ENCODE results near the gene AIM2.

Gene AIM2

DNA sequence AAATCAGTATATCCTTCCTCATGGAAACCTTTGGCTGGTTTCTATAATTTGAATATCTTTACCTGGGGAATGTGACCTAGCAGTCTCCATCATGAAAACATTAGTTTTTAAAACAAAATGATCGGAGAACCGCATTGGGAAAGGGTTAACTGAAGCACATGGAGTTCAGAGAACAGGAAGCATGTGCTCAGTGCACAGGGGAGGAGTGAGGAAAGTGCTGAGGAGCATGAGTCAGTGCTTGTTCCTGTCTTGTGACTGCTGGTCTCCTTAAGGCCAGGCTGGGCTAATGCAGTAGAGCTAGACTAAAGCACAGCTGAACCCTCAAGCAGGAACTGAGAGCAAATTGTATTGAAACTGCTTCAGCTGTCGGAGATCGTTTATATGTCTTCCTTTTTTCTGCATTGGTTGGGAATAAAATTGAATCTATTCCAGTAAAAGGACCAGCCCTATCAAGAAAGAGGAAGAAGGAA lies 61.1 kb downstream of the AIM2 start:
- Histone ChIP-seq H4K20me1 (ENCODE audit: low read depth, low read length) (no peaks in the 10 kb centered on the region), H2AFZ (ENCODE audit: low read depth, low read length, severe bottlenecking) (no peak overlapping the region), H3K4me3 (ENCODE audit: insufficient read depth, low read length, poor library complexity, severe bottlenecking) (no peak overlapping the region), H3K27ac (ENCODE audit: low read depth, low read length) (peak overlapping the region; percentile 85), H3K27me3 (ENCODE audit: low read length) (no peaks in the 10 kb centered on the region), H3K36me3 (ENCODE audit: low read length) (peaks cover 69% of the 10 kb centered on the region), H3K9ac (ENCODE audit: low read length) (peak overlapping the region; percentile 36), H3K9me2 (replicated peaks; ENCODE audit: insufficient read depth, low read length) (no peaks in the 10 kb centered on the region), H3K9me3 (ENCODE audit: insufficient read depth, low read length) (no peaks in the 10 kb centered on the region), H3F3A (ENCODE audit: insufficient read depth) (peaks cover 35% of the 10 kb centered on the region), H3K4me2 (ENCODE audit: low read depth, low read length, poor library complexity, severe bottlenecking) (peak overlapping the region; percentile 97), H3K79me2 (ENCODE audit: insufficient read depth, low read length) (peaks cover 94% of the 10 kb centered on the region)
- TF ChIP-seq, protein P1, sequence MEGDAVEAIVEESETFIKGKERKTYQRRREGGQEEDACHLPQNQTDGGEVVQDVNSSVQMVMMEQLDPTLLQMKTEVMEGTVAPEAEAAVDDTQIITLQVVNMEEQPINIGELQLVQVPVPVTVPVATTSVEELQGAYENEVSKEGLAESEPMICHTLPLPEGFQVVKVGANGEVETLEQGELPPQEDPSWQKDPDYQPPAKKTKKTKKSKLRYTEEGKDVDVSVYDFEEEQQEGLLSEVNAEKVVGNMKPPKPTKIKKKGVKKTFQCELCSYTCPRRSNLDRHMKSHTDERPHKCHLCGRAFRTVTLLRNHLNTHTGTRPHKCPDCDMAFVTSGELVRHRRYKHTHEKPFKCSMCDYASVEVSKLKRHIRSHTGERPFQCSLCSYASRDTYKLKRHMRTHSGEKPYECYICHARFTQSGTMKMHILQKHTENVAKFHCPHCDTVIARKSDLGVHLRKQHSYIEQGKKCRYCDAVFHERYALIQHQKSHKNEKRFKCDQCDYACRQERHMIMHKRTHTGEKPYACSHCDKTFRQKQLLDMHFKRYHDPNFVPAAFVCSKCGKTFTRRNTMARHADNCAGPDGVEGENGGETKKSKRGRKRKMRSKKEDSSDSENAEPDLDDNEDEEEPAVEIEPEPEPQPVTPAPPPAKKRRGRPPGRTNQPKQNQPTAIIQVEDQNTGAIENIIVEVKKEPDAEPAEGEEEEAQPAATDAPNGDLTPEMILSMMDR (IDR thresholded peaks at IDR 0.05; ENCODE audit: insufficient read depth, low read length, poor library complexity, severe bottlenecking), result no peak
- TF ChIP-seq EZH2phosphoT487 (conservative IDR thresholded peaks at IDR 0.05; ENCODE audit: low read length), result no peak

GRCh38 chr1:159014851-159015250 lies 61.7 kb downstream of the AIM2 start:
- Histone ChIP-seq H3K79me2 (ENCODE audit: insufficient read depth, low read length) (peaks cover 94% of the 10 kb centered on the region), H2AFZ (ENCODE audit: low read depth, low read length, severe bottlenecking) (no peak overlapping the region), H4K20me1 (ENCODE audit: low read depth, low read length) (no peaks in the 10 kb centered on the region), H3K9me2 (replicated peaks; ENCODE audit: insufficient read depth, low read length) (no peaks in the 10 kb centered on the region), H3K9ac (ENCODE audit: low read length) (peak overlapping the region; percentile 36; the same call in 1 of the 2 replicates), H3K9me3 (ENCODE audit: insufficient read depth, low read length) (no peaks in the 10 kb centered on the region), H3K27me3 (ENCODE audit: low read length) (no peaks in the 10 kb centered on the region), H3K36me3 (ENCODE audit: low read length) (peaks cover 65% of the 10 kb centered on the region), H3K27ac (ENCODE audit: low read depth, low read length) (peak overlapping the region; percentile 85), H3K4me2 (ENCODE audit: low read depth, low read length, poor library complexity, severe bottlenecking) (peak overlapping the region; percentile 97), H3K4me3 (ENCODE audit: insufficient read depth, low read length, poor library complexity, severe bottlenecking) (no peak overlapping the region), H3F3A (ENCODE audit: insufficient read depth) (peaks cover 35% of the 10 kb centered on the region)
- TF ChIP-seq, protein P1 (IDR thresholded peaks at IDR 0.05; ENCODE audit: insufficient read depth, low read length, poor library complexity, severe bottlenecking), result no peak
- TF ChIP-seq EZH2phosphoT487 (conservative IDR thresholded peaks at IDR 0.05; ENCODE audit: low read length), result no peak

- H3K9me3 ChIP-seq (ENCODE audit: insufficient read depth, low read length), result no peaks in the 10 kb centered on the region
- H3K4me3 ChIP-seq (ENCODE audit: insufficient read depth, low read length, poor library complexity, severe bottlenecking), result peak overlapping the region; percentile 79
- peaks cover 61% of the 10 kb centered on the region for H3K36me3 ChIP-seq (ENCODE audit: low read length)
- peak overlapping the region; percentile 97 for H3K4me2 ChIP-seq (ENCODE audit: low read depth, low read length, poor library complexity, severe bottlenecking)
- peak overlapping the region; percentile 89 for H3K9ac ChIP-seq (ENCODE audit: low read length)
- no peaks in the 10 kb centered on the region for H3K27me3 ChIP-seq (ENCODE audit: low read length)
- no peaks in the 10 kb centered on the region for H4K20me1 ChIP-seq (ENCODE audit: low read depth, low read length)
- no peak overlapping the region for H2AFZ ChIP-seq (ENCODE audit: low read depth, low read length, severe bottlenecking)
- no peak for TF ChIP-seq EZH2phosphoT487 (conservative IDR thresholded peaks at IDR 0.05; ENCODE audit: low read length)
- TF ChIP-seq, protein P1 (IDR thresholded peaks at IDR 0.05; ENCODE audit: insufficient read depth, low read length, poor library complexity, severe bottlenecking), result no peak
- H3F3A ChIP-seq (ENCODE audit: insufficient read depth), result peaks cover 39% of the 10 kb centered on the region
- peak overlapping the region; percentile 85 for H3K27ac ChIP-seq (ENCODE audit: low read depth, low read length)
- H3K9me2 ChIP-seq (replicated peaks; ENCODE audit: insufficient read depth, low read length), result no peaks in the 10 kb centered on the region
- peaks cover 92% of the 10 kb centered on the region for H3K79me2 ChIP-seq (ENCODE audit: insufficient read depth, low read length)
Measured at GRCh38 chr1:159014003-159014571, 62.5 kb downstream of the AIM2 start.
